ENCODE results near the gene PLA2G4E.

DNA sequence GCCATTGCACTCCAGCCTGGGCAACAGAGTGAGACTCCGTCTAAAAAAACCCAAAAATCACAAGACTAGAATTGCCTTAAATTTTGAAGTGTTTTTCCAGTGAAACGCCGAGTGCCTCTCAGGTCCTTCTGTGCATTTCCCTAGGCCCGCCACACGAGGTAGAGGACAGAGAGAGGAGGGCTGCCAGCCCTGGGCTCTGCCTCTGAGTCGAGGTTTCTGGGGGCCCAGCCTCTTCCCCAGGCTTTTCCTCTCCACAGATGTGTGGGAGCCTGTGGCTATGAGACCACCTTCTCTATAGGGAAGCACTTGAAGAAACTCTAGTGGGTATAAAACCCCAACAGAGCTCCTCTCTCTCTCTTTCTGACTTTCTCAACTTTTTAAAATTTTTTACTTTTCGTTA is 37.6 kb downstream of the PLA2G4E start:
- TF ChIP-seq POLR2AphosphoS5 (IDR thresholded peaks at IDR 0.05) (no peak), EP300 (IDR thresholded peaks at IDR 0.05) (no peak), POLR2A (IDR thresholded peaks at IDR 0.05; ENCODE audit: low read depth) (no peak)
- TF ChIP-seq, protein P1, sequence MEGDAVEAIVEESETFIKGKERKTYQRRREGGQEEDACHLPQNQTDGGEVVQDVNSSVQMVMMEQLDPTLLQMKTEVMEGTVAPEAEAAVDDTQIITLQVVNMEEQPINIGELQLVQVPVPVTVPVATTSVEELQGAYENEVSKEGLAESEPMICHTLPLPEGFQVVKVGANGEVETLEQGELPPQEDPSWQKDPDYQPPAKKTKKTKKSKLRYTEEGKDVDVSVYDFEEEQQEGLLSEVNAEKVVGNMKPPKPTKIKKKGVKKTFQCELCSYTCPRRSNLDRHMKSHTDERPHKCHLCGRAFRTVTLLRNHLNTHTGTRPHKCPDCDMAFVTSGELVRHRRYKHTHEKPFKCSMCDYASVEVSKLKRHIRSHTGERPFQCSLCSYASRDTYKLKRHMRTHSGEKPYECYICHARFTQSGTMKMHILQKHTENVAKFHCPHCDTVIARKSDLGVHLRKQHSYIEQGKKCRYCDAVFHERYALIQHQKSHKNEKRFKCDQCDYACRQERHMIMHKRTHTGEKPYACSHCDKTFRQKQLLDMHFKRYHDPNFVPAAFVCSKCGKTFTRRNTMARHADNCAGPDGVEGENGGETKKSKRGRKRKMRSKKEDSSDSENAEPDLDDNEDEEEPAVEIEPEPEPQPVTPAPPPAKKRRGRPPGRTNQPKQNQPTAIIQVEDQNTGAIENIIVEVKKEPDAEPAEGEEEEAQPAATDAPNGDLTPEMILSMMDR (IDR thresholded peaks at IDR 0.05), result no peak

Data from esophagus muscularis mucosa (tissue), 4 donors.